ENCODE data around the gene IRF3. TPM values are rescaled to one million over a fixed set of nuclear protein-coding genes. Genes with fewer than 3 reads are reported as not detected.
A peak's percentile ranks its signal among the peaks of the same experiment; 100 is the strongest.

Gene IRF3
- total RNA-seq, 1 experiment from 2014 or later, result 133 TPM

DNA sequence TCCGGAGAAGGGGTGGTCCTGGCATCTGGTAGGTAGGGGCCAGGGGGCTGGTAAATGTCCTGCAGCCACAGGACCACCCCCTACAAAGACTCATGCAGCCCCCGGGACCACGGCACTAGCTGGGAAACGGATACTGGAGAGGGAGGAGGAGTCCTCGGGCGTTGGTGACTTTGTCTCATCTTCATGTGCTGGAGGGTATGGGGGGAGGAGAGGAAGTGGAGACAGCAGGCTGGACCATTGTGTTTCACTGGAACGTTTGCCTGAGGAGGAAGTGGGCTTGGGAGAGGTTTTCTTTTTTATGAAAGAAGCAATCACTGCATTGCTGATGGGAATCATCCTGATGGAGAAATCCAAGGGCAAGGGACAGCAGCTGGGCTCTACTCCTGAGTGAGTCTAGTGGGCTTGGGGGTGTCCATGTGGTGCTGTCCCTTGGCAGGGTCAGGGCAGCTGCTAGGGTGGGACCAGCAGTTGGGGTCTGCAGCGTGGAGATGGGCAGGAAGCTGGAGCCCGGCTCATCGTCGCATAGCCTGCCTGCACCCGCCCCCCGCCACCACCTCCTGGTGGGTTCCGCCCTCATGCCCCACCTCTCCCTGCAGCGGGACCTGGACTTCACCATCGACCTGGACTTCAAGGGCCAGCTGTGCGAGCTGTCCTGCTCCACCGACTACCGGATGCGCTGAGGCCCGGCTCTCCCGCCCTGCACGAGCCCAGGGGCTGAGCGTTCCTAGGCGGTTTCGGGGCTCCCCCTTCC, 22.1 kb upstream of the IRF3 start:
- DNase-seq (ENCODE audit: low spot score), result no peak

DNA sequence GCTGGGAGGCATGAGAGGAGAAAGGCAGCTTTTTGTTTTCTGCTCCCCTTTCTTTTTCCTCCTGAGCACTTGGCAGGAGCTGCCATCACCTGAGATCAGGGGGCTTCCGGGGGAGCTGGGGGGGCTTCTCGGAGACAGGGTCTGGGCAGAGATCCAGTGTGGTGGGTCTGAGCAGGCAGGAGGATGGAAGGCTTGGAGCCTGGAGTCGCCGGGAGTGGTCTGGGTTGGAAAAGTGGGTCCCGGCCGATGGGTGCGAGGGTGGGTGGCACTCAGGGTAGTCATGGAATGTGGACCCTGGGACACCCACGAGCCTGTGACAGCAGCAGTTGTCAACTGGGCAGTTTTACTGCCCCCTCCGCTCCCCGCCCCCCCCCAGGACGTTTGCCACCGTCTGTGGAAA, 21.5 kb upstream of the IRF3 start:
- no peak for DNase-seq (ENCODE audit: low spot score)

DNA sequence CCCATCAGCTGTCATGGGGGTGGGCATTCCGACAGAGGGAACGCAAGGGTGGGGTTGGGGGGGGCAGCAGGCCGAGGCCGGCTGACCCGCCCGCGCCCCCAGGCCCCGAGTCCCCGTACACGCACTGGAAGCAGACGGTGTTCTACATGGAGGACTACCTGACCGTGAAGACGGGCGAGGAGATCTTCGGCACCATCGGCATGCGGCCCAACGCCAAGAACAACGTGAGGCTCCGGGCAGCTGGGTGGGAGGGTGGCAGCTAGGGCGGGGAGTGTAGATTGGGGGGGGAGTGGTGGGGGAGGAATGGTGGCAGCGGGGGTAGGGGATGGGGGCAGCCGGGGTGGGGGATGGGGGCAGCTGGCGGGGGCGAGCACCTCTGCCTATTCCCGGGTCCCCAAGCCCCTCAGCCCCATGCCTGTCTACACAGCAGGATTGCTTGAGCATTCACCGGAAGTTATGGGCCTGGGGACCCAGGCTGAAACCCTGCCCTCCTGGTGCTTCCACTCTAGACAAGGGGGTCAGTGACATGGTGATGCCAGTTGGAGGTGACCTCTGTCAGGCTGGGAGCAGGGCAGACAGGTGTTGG, 20.9 kb upstream of the IRF3 start:
- DNase-seq (ENCODE audit: low spot score), result no peak

DNA sequence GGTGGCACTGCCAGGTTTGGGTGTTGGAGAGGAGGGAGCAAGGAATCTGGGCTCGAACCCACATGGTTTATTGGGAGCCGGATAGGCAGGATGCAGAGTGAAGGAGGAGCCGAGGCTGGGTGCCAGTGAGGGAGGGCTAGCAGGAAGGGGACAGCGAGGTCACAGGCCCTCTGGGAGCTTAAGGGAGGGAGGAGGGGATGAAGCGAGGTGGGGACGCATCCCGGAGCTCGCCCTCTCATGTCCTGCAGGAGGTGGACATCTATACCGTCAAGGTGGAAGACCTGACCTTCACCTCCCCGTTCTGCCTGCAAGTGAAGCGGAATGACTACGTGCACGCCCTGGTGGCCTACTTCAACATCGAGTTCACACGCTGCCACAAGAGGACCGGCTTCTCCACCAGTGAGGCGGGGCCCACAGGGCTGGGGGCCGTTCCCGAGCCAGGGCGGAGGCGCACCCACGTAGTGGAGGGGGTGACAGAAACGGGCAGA, 20.2 kb upstream of the IRF3 start:
- no peak for DNase-seq (ENCODE audit: low spot score)

DNA sequence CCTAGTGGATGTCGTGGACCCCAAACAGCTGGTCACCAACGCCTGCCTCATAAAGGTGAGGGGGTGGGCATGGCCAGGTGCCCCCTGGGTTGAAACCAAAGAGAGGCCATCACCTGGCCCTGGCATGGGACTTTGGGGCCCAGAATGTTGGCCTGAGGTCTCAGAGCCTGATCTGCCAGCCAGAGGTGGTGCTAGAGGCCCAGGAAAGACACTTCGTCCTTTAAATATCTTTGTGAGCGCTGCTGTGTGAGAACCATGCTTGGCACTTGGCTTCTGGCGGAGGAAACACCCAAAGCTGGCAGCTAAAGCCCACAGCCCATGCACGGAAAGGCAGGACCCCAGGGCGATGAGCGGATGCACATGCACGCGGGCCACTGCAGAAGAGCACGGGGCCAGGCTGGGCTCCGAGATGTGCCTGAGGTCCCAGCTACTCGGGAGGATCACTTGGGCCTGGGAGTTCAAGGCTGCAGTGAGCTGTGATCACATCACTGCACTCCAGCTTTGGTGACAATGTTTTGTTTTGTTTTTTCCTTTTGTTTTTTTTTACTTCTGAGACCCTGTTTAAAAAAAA, 19.4 kb upstream of the IRF3 start:
- no peak for DNase-seq (ENCODE audit: low spot score)

DNA sequence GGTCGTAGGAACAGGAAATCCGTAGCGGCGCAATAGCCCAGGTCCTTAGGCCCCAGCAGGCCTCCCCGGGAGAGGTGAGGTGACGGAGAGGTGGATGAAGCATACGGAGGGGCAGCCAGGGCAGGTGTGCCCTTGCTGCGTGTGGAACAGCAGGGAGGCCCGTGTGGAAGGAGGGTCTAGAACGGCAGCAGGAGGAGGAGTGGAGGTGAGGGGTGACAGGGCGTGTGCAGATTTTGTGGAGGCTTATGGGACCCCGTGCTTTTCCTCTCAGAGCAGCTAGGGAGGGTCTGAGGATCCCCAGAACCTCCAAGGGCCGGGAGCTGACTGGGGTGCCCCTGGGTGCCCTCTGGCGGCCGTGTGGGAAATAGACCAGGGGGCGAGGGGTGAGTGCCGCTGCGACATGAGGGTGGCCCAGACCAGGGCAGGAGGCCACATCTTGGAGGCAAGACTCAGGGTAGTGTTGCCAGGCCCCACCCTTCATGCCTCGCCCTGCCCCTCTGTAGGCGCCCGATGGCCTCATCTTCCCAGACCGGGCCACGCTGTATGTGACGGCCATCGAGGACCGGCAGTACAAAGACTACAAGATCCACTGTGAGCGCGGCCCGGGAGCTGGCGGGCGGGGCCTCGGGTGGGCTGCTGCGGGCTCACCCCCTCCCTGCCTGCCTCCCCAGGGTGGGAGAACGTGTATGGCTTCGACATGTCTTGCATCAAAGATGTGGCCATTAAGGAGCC, 18.8 kb upstream of the IRF3 start:
- DNase-seq (ENCODE audit: low spot score), result no peak

DNA sequence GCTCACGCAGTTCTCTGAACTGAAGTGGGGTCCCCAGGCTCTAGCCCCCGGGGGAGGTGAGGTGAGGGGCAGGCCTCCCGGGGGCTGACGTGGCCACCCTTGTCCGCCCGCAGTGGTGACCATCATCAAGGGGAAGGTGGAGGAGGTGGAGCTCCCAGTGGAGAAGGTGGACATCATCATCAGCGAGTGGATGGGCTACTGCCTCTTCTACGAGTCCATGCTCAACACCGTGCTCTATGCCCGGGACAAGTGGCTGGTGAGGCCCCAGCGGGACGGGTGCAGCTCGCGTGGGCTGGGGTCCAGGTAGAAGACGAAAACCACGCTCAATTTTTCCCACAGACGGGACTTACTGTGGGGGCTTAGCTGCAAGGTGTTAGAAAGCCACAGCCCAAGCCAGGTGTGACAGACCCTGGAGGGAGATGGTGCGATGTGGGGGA, 18.2 kb upstream of the IRF3 start:
- no peak for DNase-seq (ENCODE audit: low spot score)

DNA sequence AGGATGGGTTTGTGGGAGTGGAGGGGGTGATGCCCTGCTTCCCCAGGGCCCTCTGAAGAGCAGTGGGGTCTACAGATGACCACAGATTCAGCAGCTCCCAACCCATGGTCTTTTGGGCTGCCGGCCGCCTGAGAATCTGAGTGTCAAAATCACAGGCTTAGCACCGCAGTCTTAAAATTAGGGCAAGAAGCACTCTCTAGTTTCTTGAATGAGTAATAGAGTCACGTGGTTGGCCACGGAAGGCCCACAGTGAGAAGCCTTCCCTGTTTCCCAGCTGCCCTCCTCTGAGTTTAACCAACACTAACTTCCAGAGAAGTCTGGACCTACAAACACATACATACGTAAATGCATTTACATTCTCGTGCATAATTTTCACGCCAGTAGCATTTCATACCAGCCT, 16.6 kb upstream of the IRF3 start:
- no peak for DNase-seq (ENCODE audit: low spot score)

DNA sequence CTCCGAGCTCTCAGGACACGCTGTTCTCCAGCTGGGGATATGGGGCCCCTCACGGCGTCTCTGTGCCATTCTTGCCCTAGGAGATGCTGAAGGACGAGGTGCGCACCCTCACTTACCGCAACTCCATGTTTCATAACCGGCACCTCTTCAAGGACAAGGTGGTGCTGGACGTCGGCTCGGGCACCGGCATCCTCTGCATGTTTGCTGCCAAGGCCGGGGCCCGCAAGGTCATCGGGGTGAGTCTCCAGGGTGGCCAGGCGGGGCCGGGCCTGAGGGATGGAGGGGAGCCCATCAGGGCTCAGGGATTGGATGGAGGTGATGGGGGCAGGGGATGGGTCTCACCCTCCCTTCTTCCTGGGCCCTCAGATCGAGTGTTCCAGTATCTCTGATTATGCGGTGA, 16.2 kb upstream of the IRF3 start:
- no peak for DNase-seq (ENCODE audit: low spot score)

DNA sequence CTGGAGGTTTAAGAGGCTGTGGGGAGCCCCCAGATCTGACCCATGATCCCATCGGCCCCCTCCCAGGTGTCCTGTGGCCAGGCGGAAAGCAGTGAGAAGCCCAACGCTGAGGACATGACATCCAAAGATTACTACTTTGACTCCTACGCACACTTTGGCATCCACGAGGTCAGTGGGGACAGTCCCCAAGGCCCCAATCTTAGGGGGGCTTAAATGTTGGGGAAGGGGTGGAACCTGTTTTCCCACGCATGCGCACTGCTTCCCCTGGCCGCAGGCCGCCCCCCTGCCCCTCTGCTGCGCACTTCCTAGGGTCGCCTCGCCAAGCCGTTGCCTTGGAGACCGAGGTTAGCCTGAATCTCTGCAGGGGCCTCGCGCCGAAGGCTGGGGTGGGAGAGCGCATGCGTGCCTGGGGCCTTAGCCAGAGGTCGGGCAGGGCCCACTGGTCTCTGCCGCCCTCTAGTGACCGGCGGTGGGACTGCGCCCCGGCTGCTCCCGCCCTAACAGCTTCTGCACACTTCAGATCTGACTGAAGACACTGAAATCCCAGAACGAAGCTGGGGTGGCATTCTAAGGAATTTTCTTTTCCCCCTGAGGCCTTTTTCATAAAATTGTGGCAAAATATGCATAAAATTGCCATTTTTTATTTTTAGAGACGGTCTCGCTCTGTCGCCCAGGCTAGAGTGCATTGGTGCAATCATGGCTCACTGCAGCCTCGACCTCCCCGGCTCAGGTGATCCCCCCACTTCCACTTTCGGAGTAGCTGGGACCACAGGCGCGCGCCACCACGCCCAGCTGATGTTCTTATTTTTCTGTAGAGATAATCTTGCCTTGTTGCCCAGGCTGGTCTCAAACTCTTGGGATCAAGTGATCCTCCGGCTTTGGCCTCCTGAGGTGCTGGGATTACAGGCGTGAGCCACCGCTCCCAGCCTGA, 15.0 kb upstream of the IRF3 start:
- DNase-seq (ENCODE audit: low spot score), result peak; percentile 83

DNA sequence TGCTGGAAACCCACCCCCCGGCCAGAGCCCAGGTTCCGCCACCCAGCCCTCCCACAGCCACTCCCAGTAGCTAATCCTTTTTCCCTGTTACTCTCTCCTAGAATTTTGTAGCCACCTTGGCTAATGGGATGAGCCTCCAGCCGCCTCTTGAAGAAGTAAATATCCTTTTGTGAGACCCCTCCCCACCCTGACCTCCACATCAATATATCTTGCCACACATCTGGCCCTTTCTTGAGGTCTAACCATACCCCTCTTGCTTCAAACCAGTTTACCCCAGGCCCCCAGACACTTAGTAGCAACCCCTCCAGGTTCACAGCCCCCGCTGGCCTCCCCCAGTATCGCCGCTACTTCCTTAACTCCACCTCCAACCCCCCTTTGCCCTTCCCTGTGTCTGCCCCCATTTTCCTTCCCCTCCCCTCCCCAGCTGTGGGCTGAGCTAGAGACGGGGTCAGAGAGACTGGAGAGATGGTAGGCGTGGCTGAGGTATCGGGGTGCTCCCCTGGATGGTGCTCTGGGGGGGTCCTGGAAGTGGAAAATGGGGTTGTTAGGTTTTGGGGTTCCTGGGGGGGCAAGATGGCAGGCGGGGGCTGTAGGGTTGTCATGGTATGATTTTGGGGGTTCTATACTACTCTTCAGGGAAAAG, 14.2 kb upstream of the IRF3 start:
- no peak for DNase-seq (ENCODE audit: low spot score)

DNA sequence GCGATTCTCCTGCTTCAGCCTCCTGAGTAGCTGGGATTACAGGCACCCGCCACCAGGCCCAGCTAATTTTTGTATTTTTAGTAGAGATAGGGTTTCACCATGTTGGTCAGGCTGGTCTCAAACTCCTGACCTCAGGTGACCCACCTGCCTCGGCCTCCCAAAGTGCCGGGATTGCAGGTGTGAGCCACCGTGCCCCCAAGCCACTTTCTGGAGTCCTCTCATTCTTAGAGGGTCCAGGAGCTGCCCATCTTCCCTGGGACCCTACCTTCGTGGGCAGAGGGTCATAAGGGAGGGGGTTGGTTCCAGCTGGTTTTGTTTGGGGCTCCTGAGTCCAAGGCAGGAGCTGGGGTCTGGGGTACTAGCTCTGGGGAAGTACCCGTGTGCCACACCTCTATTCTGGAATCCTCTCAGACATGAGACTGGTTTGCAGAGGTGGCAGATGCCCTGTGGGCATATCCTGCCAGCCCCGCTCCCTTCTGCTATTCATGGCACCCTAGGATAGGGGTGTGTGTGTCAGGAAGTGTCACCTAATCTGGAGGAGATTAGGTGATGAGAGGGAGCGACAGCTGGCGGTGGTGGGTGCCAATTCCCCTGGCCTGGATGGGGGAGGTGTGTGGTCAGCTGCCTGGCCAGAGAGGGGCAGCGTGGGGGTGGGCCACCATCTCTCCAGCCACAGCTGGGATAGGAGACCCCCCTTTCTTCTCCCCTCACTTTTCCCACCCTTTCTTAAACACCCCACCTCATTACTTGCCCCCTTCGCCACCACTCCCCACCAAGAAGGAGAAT, 13.5 kb upstream of the IRF3 start:
- DNase-seq (ENCODE audit: low spot score), result no peak

DNA sequence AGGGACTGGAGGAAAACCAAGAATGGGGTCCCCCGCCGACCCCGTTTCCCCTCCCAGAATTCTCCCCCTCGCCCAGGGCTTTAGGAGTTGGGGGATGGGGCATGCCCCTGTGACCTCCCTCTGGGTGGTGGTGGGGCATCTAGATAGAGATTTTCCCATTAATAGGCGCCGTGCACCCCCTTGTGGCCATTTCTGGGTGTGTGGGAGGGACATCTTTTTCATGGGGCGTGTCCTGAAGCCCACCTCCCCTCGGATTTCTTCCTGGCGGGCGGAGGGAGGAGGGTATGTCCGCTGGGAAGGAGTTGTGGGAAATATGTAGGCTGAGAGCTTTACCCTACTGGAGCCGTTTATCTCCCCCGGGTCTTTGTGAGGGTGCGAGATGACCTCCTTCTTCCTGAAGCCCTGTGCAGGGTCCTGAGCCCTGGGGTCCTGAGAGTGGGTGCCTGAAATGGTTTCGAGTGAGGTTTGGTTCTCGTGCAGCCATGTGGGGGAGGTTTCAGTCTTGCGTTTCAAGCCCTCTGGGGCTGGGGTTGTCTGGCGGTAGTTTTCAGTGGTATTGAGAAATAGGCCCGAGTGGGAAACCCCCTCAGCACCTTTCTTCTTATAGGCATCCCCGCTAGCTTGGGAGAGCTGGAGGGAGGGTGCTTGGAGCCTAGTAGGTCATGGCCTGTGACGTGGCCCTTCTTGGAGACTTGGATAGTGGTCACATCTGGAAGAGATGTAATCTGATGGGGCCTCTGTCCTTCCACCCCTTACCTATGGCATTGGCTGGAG, 12.4 kb upstream of the IRF3 start:
- DNase-seq (ENCODE audit: low spot score), result peak; percentile 59

DNA sequence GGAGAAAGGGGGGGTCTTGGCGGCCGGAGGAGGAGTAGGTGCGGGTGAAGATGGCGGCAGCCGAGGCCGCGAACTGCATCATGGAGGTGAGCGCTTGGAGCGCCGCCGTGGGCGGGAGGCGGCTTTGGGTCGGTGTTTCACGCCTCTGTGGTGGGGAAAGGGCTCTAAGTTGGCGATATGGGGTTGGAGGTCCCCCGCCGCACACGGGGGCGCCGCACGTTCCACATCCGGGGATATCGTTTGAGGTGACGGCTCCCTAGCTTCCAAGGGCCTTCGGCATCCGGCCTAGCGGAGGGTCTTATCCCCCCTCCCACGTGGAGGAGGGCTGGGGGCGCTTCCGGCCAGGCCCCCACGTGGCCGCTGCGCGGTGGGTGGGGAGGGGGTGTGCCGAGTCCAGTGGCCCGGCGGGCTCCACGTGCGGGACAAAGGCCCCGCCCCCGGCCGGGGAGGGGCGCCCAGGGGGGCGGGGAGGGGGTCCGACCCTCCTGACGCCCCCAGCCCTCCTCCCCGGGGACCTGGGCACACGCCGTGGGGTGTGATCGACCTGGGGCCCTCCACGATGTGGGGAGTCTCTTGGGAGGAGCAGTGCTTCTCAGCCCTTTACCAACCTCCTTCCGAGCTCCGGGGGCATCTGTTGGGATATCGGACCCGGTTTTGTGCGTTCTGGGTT, 11.7 kb upstream of the IRF3 start, which contains the start of gene PRMT1:
TSS of gene PRMT1 (plus strand) at position 41 of the 670 bp plus-strand sequence. CDS start at position 51, 10 bp downstream.
- DNase-seq (ENCODE audit: low spot score), result no peak

DNA sequence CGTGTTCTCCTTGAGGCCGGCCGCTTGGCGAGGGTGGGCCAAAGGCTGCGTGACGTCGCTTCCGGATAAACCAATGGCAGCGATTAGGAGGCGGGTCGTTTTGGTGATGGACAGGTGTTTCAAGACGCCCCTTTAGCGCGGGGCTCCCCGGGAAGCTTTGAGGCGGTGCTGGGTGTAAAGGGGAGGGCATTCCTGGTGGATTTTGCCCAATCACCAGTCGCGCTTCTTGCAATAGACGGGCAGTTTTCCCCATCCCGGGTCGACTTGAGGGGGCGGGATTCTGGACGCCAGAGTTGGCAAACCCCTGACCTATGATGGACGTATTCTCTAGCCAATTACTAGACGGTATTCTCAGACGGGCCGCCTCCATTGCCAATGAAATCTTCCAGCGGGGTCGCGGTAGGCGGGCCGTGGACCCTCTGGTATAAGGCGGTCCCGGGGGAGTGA, 11.2 kb upstream of the IRF3 start:
- peak; percentile 100 for DNase-seq (ENCODE audit: low spot score)

DNA sequence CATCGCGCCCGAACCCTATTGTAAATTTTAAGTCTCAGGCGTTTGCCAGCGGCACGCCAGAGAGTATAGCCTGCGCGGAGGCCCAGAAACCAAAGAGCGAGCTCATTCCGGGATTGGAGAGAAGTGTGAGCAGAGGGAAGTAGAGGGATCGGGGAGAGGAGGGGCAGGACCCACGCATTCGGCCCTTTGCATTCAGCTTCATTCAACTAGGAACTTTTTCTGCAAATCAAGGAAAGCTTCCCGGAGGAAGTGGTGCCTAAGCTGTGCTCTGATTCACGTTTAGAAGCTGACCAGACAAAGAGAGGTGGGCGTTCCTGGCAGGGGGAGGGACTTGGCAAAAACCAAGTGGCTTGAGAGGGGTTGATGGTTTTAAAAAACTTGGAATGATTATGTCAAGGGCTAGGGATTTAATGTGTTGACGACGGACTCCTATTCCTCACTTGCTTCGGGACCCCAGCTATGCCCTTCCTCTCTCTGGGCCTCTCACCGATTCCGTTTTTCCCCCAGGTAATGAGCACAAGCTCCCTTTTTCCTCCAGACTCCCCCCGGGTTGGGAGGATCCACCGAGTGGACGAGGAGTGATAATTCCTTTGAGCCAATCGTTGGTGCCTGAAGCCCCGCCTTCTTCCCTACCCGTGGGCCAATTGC, 10.6 kb upstream of the IRF3 start:
- DNase-seq (ENCODE audit: low spot score), result peak; percentile 96

DNA sequence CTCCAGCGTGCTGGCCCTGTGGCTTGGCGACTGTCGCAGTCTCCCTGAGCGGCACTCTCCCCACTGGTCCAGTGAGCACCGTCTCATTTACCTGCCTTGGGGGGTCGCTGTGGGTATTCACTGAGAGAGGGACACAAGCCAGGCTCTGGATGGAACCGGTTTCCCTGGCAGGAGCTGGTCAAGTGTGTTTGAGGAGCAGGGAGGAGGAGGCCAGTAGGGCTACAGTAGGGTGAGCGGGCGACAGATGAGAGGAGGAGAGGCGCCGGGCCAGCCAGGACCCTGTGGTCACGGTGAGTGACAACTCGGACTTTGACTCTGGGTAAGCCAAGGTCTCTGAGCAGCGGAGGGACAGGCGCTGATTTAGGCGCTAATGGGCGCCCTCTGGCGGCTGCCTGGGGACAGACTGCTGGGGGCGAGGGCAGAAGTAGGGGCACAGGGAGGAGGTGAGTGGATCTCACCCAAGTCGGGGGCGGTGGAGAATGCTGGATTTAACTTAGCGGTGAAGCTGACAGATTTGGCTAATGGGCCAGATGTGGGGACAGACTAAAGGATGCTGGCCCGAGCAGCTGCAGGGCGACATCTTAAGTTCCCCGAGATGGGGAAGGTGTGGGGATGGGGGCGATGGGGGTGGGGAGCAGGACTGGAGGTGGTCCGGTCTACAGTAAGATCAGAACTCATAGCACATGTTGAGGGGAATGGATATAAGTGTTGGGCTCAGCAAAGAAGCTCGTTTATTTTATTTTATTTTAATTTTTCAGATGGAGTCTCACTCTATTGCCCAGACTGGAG, 6.7 kb upstream of the IRF3 start:
- peak; percentile 60 for DNase-seq (ENCODE audit: low spot score)
